ENCODE measurements around the gene AKAP8. TPM values are rescaled to one million over a fixed set of nuclear protein-coding genes. Genes with fewer than 3 reads are reported as not detected.

Gene AKAP8
- total and polyA plus RNA-seq, 9 of the 15 experiments (the other 6 are each of a cell fraction or from before 2014, with no cell fraction given): 3.4 to 56.5 (median 15.0) TPM

DNA sequence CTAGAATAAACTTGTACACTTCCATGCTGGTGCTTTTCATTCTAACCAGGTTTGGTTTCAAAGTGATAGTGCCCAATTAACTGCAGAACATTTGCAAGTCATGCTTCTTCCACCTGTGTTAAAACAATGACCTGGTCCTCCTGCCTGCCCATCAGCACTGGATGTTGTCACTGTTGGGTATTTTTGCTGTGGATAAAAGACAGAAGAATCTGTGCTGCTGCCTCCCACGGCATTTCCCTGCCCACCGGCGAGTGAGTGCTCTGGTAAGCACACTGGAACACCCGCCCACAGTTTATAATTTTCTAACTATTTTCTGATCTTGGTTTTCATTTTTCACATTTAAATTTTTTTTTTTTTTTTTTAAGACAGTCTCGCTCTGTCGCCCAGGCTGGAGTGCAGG lies 2.3 kb upstream of the AKAP8 start:
- in situ Hi-C loops (cut with MboI) (no loop called here), intact Hi-C loops (cut with micrococcal nuclease) (no loop called here)
- H2AFZ ChIP-seq (ENCODE audit: low read depth, low read length): no peak overlapping the region
- BruUV-seq (replicated peaks): no TSS peak
- no peak overlapping the region; the same call in 2 of the 3 replicates for H3K27ac ChIP-seq (ENCODE audit: extremely low read depth, low read depth, low read length)
- H3K4me1 ChIP-seq (replicated peaks in 1 of 2; ENCODE audit: control insufficient read depth in 2 of 2, insufficient read depth in 2 of 2, low read length in 2 of 2): peaks cover 9 to 22% of the 10 kb centered on the region in 2 experiments
- H3K27me3 ChIP-seq (ENCODE audit: control insufficient read depth in 2 of 2, insufficient read depth in 2 of 2, low read length in 2 of 2): no peaks in the 10 kb centered on the region; a peak in 1 of 5 replicates
- H3K9ac ChIP-seq (ENCODE audit: insufficient read depth in 1 of 2, low read depth in 2 of 2, low read length in 2 of 2): no peak overlapping the region; a peak in 1 of 4 replicates
- FAIRE-seq (no peak), ATAC-seq (no peak), DNase-seq (ENCODE audit: extremely low read depth in 1 of 4, low spot score in 3 of 4) (no peak)
- no peak overlapping the region for H3K4me3 ChIP-seq
- peaks cover 32% of the 10 kb centered on the region for H3K79me2 ChIP-seq (ENCODE audit: control insufficient read depth, insufficient read depth, low read length)
- 77% methylated on average over 4 of the region's 6 CpGs for WGBS (ENCODE audit: insufficient coverage, low coverage, missing lambda C conversion rate)
- no peaks in the 10 kb centered on the region for H3K9me3 ChIP-seq (replicated peaks; ENCODE audit: control insufficient read depth, insufficient read depth, low read depth, low read length)
- ChIA-PET CTCF (ENCODE audit: low intra/inter-chr PET ratio) (no interaction called here), POLR2A (no interaction called here)
- no peaks in the 10 kb centered on the region for H3K9me1 ChIP-seq (ENCODE audit: control insufficient read depth, insufficient read depth, low read length)
- H3K36me3 ChIP-seq (ENCODE audit: control insufficient read depth, insufficient read depth, low read length): peaks cover 33% of the 10 kb centered on the region; the same call in 2 of the 3 replicates
- no peak overlapping the region for H3K4me2 ChIP-seq (ENCODE audit: insufficient read depth, low read length)
- H4K20me1 ChIP-seq (replicated peaks; ENCODE audit: control insufficient read depth, insufficient read depth, low read length): peaks cover 11% of the 10 kb centered on the region
- TF ChIP-seq, protein P1, sequence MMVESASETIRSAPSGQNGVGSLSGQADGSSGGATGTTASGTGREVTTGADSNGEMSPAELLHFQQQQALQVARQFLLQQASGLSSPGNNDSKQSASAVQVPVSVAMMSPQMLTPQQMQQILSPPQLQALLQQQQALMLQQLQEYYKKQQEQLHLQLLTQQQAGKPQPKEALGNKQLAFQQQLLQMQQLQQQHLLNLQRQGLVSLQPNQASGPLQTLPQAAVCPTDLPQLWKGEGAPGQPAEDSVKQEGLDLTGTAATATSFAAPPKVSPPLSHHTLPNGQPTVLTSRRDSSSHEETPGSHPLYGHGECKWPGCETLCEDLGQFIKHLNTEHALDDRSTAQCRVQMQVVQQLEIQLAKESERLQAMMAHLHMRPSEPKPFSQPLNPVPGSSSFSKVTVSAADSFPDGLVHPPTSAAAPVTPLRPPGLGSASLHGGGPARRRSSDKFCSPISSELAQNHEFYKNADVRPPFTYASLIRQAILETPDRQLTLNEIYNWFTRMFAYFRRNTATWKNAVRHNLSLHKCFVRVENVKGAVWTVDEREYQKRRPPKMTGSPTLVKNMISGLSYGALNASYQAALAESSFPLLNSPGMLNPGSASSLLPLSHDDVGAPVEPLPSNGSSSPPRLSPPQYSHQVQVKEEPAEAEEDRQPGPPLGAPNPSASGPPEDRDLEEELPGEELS (CRISPR knock-in tag; IDR thresholded peaks at IDR 0.05; ENCODE audit: borderline replicate concordance): no peak
- TF ChIP-seq C11orf30 (IDR thresholded peaks at IDR 0.05; ENCODE audit: low read depth) (0 out of 2 replicates have a peak, but pooled peaks have one; percentile 4), HDAC1 (IDR thresholded peaks at IDR 0.05) (no peak), MAFG (tag; conservative IDR thresholded peaks at IDR 0.05) (0 out of 2 replicates have a peak, but pooled peaks have one; percentile 12)
